ENCODE measurements around the gene TMEM183A.

Gene TMEM183A

GRCh38 chr1:203049077-203049476 is 41.9 kb downstream of the TMEM183A start:
- Histone ChIP-seq H3K27me3 (ENCODE audit: insufficient read depth, poor library complexity, severe bottlenecking) (no peaks in the 10 kb centered on the region), H3K4me3 (ENCODE audit: severe bottlenecking) (no peak overlapping the region), H3K36me3 (ENCODE audit: low read depth) (0 out of 2 replicates have a peak, but pooled peaks cover 7% of the 10 kb centered on the region), H3K27ac (ENCODE audit: poor library complexity, severe bottlenecking) (no peak overlapping the region), H3K4me1 (ENCODE audit: insufficient read depth, poor library complexity, severe bottlenecking) (peaks cover 6% of the 10 kb centered on the region), H3K9me3 (ENCODE audit: severe bottlenecking) (no peaks in the 10 kb centered on the region)
- DNase-seq (ENCODE audit: low spot score), result no peak
- no peak for ATAC-seq (ENCODE audit: low read depth)
- TF ChIP-seq CTCF (IDR thresholded peaks at IDR 0.05; ENCODE audit: poor library complexity, severe bottlenecking), result no peak

GRCh38 chr1:203049576-203050180 is 42.5 kb downstream of the TMEM183A start:
- TF ChIP-seq CTCF (IDR thresholded peaks at IDR 0.05; ENCODE audit: poor library complexity, severe bottlenecking), result no peak
- Histone ChIP-seq H3K36me3 (ENCODE audit: low read depth) (0 out of 2 replicates have a peak, but pooled peaks cover 7% of the 10 kb centered on the region), H3K27me3 (ENCODE audit: insufficient read depth, poor library complexity, severe bottlenecking) (no peaks in the 10 kb centered on the region), H3K27ac (ENCODE audit: poor library complexity, severe bottlenecking) (no peak overlapping the region), H3K4me1 (ENCODE audit: insufficient read depth, poor library complexity, severe bottlenecking) (peaks cover 6% of the 10 kb centered on the region), H3K4me3 (ENCODE audit: severe bottlenecking) (no peak overlapping the region), H3K9me3 (ENCODE audit: severe bottlenecking) (no peaks in the 10 kb centered on the region)
- ATAC-seq (ENCODE audit: low read depth) (no peak), DNase-seq (ENCODE audit: low spot score) (no peak)

GRCh38 chr1:203050826-203051225 is 43.7 kb downstream of the TMEM183A start:
- no peaks in the 10 kb centered on the region for H3K27me3 ChIP-seq (ENCODE audit: insufficient read depth, poor library complexity, severe bottlenecking)
- no peak for DNase-seq (ENCODE audit: low spot score)
- no peak overlapping the region for H3K4me3 ChIP-seq (ENCODE audit: severe bottlenecking)
- no peak overlapping the region for H3K27ac ChIP-seq (ENCODE audit: poor library complexity, severe bottlenecking)
- no peaks in the 10 kb centered on the region for H3K9me3 ChIP-seq (ENCODE audit: severe bottlenecking)
- peaks cover 6% of the 10 kb centered on the region for H3K4me1 ChIP-seq (ENCODE audit: insufficient read depth, poor library complexity, severe bottlenecking)
- no peak for ATAC-seq (ENCODE audit: low read depth)
- TF ChIP-seq CTCF (IDR thresholded peaks at IDR 0.05; ENCODE audit: poor library complexity, severe bottlenecking), result no peak
- 0 out of 2 replicates have a peak, but pooled peaks cover 7% of the 10 kb centered on the region for H3K36me3 ChIP-seq (ENCODE audit: low read depth)

GRCh38 chr1:203051841-203052324 is 44.7 kb downstream of the TMEM183A start:
- no peak for ATAC-seq (ENCODE audit: low read depth)
- no peak for DNase-seq (ENCODE audit: low spot score)
- H3K27ac ChIP-seq (ENCODE audit: poor library complexity, severe bottlenecking), result no peak overlapping the region
- no peaks in the 10 kb centered on the region for H3K27me3 ChIP-seq (ENCODE audit: insufficient read depth, poor library complexity, severe bottlenecking)
- H3K4me3 ChIP-seq (ENCODE audit: severe bottlenecking), result no peak overlapping the region
- H3K9me3 ChIP-seq (ENCODE audit: severe bottlenecking), result no peaks in the 10 kb centered on the region
- 0 out of 2 replicates have a peak, but pooled peaks cover 7% of the 10 kb centered on the region for H3K36me3 ChIP-seq (ENCODE audit: low read depth)
- TF ChIP-seq CTCF (IDR thresholded peaks at IDR 0.05; ENCODE audit: poor library complexity, severe bottlenecking), result no peak
- H3K4me1 ChIP-seq (ENCODE audit: insufficient read depth, poor library complexity, severe bottlenecking), result peaks cover 6% of the 10 kb centered on the region

- no peak overlapping the region for H3K4me3 ChIP-seq (ENCODE audit: severe bottlenecking)
- TF ChIP-seq CTCF (IDR thresholded peaks at IDR 0.05; ENCODE audit: poor library complexity, severe bottlenecking), result no peak
- no peak overlapping the region for H3K27ac ChIP-seq (ENCODE audit: poor library complexity, severe bottlenecking)
- DNase-seq (ENCODE audit: low spot score) (no peak), ATAC-seq (ENCODE audit: low read depth) (no peak)
- H3K4me1 ChIP-seq (ENCODE audit: insufficient read depth, poor library complexity, severe bottlenecking), result peaks cover under 1% of the 10 kb centered on the region
- no peaks in the 10 kb centered on the region for H3K9me3 ChIP-seq (ENCODE audit: severe bottlenecking)
- H3K27me3 ChIP-seq (ENCODE audit: insufficient read depth, poor library complexity, severe bottlenecking), result no peaks in the 10 kb centered on the region
- 0 out of 2 replicates have a peak, but pooled peaks cover 4% of the 10 kb centered on the region for H3K36me3 ChIP-seq (ENCODE audit: low read depth)
Measured at GRCh38 chr1:203052601-203053000, 45.4 kb downstream of the TMEM183A start.
